Breast epithelium (tissue), 3 donors: ENCODE data around the gene ZDHHC24.

Experiments
- CTCF ChIP-seq, 3 donors: fragments of 450-650 bp; IDR thresholded peaks; one replicate each; pipeline ENCODE4 v1.5.1; 2016 to 2017; ENCODE audit warnings: antibody characterized with exemption in 3 of 3, mild to moderate bottlenecking in 3 of 3, moderate library complexity in 3 of 3
- POLR2AphosphoS5 ChIP-seq, 3 donors: sonication (generic); formaldehyde crosslinking; IDR thresholded peaks; one replicate each; pipeline ENCODE4 v1.6.1; 2017; ENCODE audit warnings: antibody characterized with exemption in 3 of 3

GRCh38 chr11:66477263-66478201 is 68.3 kb downstream of the ZDHHC24 start:
- TF ChIP-seq CTCF (IDR thresholded peaks at IDR 0.05) = no peak
- TF ChIP-seq POLR2AphosphoS5 (IDR thresholded peaks at IDR 0.05) = no peak
